NCI-H146 treated with DMSO at 0.1 percent for 48 hours (cell line): ENCODE results near the gene ANGPTL3.

Experiments
- DNase-seq: peaks from one replicate; lab custom pipeline; 2025; ENCODE audit not compliant: unreplicated experiment; lab: John Stamatoyannopoulos, UW

ANGPTL3 gene

DNA sequence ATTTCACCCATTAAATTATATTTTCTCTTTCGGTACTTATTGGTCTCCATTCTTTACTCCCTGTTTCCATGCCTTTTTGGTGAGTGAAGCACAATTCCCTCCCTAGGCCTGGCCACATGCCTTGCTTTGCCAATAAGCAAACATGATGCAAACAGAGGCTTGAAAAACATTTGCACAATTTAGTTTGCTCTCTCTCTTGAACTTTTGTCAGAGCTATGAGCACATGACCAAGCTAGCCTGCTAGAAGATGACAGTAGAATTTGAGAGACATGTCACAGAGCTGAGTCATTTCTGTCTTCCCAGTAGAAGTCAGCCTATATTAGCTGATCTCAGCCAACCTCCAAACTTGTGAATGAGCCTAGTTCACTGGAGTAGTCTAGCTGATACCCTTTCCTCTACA is 24.6 kb downstream of the ANGPTL3 start:
- DNase-seq: no peak

DNA sequence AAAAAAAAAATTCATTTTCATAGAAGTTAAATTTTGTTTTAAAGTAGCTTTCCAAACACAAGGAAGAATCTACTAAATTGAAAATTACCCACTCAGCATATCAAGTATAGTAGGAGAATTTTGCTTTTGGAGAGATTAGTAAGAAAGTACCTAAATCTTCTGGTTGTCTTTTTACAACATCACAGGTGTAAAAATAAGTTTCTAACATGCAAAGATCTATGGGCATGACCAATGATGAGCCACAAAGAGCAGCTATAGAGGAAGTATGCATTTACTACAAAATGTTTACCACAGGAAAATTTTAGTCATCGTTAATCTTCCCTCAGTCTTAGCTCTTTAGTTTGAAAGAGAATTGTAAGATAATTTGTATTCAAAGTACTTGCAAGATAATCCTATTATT is 28.1 kb downstream of the ANGPTL3 start:
- no peak for DNase-seq

DNA sequence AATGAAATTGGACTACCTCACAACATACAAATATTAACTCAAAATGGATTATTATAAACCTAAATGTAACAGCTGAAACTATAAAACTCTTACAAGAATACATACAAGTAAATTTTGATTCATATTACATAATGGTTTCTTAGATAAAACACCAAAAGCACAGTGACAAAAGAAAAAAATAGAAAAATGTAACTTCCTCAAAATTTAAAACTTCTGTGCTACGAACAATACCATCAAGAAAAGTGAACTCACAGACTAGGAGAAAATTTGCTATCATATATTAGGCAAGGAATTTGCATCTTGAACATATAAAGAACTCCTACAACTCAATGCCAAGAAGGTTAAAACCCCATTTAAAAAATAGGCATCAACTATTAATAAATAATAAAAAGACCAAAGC is 31.2 kb downstream of the ANGPTL3 start:
- DNase-seq: no peak

DNA sequence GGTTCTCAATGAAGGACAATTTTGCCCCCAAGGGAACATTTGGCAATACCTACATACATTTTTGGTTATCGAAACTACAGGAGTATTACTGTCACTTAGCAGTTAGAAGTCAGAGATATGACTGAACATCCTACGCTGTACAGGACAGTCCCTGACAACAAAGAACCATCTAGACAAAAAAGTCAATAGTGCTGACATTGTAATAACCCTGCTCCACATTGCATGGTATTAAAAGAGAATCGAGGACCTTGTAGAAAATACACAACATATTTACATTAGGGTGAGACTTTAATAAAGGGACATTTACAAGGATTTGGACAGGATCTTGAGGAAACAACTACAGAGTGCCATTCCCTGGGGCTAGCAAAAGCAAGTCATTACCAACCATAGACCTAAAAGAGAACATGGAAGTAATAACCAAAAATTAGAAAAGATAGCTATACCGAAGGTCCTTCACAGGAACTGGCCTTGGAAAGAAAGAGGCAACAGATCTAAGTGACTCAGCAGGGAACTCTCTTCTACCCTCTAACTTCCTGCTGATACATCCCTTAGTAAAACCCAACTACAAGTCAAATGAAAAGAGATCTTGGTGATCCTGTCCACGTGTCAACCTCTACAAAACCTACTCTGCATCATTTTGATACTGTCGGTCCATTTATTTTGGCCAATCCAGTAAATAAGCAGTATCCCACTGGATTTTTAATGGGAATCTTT is 40.2 kb downstream of the ANGPTL3 start:
- no peak for DNase-seq

DNA sequence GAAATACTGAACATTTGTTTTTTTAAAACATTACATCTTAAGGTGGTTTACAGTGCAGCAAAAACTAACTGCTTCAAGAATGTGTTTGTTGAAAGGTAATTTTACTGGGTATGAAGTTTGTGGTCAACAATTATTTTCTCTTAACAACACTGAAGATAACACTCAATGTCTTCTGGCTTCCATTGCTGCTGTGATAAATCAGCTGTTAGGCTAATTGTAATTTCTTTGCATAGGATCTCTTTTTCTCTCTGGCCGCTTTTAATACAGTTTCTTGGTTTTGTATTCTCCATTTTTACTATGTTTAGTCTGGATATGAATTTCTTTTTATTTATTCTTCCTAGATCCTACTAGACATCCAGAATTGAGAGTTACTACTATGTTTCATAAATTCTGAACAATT is 46.0 kb downstream of the ANGPTL3 start:
- DNase-seq: no peak

DNA sequence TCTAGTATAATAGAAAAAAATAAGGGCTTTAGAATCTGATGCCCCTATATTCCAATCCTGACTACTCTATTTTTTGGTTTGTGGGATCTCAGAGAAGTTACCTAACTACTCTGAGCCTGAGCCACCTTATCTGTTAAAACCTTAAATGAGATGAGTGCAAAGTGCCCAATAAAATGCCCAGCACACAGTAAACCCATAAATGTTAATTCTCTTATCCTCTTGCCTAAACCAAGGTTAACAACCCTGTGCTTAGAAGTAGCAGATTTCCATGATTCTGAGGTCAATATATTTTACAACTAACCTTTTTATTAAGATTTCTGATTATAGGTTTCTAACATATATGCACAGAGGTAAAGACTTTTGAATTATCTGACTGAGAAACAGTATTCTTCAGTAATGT is 55.1 kb downstream of the ANGPTL3 start:
- no peak for DNase-seq

DNA sequence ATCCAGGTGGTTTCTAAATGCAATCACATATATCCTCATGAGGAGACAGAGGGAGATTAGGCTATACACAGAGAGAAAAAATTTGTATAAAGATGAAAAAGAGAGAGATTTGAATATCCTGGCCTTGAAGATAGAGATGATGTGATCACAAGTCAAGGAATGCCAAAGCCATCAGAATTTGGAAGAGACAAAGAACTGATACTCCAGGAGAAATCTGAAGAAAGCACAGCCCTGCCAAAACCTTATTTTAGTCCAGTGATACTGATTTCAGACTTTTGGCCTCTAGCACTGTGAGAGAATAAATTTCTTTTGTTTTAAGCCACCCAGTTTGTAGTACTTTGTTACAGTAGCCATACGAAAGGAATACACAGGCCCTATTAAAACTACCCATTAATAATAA is 57.4 kb downstream of the ANGPTL3 start:
- no peak for DNase-seq
